Activated CD4-positive, CD25-positive, alpha-beta regulatory T cell treated with anti-CD3 and anti-CD28 coated beads, Interleukin-2, amount 50 U/mL, for 72 hours (primary cell): ENCODE measurements around the gene KMT2C.

Experiments used
- DNase-seq: peaks from one replicate; pipeline ENCODE4 v3.0.0; 2021

Gene KMT2C

DNA sequence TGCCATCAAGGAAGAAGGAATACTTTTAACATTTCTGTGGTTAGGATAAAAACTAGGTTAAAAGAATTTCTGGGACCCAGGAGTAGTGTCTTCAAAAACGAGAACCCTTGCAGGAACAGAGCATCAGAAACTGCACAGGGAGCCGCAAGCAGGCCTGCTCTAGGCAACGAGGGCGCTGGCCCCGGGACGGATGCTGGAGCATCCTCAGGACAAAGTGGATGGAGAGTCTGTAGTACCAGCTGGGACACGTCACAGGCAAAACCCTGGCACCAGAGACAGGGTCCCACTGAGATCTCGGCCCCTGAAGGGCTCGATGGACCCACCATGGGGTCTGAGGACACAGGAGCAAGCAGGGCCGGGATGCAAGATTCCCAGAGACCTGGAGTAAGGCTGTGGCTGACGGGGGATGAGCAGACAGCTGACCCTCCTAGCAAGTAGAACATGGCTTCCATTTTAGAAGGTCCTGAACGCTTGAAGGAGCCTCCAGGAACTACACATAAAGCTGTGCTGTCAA lies 303.8 kb downstream of the KMT2C start:
- no peak for DNase-seq

DNA sequence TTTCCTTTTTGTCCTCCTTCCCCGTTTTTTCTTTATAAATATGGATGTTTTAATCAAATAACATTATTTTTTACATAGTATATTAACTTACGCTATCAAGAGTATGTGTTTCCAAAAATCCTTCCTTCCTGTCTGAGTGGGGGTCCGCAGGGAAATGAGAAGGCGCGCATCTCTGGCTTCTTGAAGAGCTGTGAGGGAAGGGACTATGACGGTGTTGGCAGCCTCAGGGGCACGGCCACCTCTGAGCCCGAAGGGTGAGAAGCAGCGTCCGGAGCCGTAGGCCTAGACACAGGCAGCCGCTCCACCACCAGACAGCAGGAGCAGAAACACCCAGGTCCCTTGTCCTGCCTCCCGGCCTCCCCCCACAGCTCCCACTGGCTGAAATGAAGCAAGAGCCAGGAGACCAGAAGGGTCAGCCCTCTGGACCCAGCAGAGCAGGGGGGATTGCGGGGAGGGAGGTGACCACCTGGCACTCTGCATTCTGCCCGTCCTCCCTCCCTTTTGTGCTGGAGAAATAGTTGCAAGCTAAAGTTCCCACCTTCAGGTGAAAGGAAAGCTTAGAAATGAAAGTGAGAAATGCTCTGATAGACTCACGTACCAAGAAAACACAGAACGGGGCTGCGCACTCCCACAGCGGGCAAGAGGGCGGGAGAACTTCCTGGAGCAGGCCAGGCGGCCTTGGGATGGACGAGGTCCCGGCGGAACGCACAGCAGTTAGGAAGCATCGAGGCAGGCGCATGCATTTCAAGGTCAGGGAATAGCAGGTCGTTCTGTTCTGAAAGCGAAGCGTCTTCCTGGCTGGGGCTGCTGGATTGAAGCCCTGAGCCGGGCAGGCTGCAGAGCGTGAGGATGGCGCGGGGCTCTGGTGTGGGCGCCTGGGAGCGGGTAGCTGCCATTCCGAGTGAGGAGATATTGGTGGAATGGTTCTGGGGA lies 304.9 kb downstream of the KMT2C start:
- no peak for DNase-seq

DNA sequence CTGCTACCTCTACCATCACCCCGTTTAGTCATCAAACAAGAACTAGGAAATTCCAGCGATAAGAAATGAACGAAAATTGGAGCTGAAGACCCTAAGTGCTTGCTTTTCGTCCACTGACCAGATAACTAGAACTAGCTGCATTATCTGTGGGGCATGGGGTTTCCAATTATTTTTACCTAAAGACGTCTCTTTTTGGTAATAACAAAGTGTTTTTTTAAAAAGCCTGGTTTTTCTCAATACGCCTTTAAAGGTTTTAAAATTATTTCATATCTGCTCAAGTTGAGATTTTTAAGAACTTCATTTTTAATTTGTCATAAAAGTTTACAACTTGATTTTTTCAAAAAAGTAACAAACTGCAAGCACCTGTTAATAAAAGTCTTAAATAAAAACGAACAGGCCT lies 306.1 kb downstream of the KMT2C start:
- DNase-seq, result no peak

DNA sequence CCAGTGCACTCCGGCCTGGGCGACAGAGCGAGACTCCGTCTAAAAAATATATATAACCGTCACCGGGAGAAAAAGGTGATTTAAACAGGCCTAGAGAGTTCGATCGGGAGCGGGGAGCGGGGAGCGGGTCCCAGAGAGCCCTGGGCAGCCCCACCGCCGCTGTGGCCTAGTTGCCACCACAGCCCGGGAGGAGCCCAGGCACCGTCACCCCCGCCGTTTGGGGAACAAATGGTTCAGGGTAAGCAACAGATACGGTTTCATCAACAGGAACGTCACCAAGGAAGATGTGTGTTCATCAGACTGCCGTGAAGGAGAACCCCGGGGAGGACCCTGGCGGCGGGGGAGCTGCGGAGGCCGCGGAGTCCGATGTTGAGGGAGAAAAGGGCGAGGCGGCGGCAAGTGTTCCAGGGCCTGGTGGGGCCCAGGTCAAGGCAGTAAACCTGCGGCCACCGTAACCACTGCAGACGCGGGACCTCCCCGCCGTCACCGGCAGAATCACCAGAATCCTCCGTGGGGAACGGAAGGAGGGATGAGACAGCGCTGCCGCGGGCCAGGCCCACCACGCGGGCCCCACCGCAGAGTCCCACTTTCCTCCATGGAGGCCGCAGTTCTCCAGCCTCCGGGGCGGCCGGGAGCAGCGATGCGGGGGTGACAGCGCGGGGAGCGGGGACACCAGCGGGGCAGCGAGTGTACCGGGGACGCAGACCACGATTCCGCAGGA lies 306.9 kb downstream of the KMT2C start:
- DNase-seq, result no peak

DNA sequence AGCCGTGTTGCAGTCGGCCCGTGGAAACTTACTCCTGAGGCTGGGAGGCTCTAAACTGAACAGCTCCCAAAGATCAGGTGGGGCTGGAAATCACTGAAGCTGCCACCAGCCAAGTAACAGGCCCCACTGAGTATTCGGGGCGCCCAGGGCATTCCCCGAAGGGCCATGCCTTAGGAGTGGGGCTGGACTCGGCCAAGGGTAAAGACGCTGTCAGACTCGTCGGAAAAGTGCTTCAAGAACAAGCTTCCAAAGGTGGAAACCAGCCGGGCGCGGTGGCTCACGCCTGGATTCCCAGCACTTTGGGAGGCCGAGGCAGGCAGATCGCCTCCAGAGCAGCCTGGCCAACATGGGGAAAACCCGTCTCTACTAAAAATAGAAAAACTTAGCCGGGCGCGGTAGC lies 307.6 kb downstream of the KMT2C start:
- DNase-seq, result no peak

DNA sequence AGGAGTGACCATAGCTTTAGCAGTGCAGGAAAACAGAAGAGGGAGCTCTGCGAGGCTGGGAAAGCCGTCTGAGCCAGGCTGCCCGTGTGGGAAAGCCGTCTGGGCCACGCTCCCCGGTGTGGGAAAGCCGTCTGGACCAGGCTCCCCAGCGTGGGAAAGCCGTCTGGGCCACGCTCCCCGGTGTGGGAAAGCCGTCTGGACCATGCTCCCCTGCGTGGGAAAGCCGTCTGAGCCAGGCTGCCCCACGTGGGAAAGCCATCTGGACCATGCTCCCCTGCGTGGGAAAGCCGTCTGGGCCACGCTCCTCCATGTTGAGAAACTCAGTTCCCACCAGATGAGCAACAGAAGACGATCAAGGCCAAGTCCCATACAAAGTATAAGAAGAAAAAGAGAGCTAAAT lies 308.6 kb downstream of the KMT2C start:
- no peak for DNase-seq

DNA sequence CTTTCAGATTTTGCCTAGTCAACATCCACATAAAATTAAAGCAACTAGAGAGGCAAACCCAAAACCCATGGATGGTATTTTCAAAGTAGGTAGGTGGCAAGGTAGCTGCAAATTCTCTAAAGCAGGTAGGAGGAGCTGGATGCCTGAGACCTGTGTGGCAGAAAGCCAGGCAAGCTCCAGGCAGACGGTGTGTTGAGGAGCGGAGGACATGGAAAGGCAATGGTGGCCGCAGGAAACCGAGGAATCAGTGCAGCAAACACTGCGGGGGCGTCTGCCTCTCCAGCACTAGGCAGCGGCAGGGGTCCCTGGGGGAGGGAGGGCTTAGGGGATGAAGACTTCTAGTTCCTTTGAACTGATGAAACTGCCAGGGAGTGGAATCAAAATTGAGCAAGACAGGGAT lies 309.1 kb downstream of the KMT2C start:
- DNase-seq, result no peak

DNA sequence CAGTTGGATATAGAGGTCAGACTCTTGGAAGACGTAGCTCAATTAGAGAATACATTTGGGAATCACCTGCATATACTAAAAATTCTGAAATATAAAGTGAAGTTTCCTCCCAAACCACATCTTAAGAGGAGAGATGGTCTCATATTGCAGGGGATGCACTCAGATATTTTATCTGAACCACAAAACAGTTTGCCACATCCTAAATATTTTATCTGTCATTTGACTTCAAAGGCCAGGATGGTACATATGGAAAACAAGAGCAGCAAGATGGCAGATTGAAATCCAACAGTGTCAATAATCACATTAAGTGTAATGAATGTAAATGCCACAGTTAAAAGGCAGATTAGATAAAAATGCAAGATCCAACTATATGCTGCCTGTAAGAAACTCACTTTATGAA lies 313.3 kb downstream of the KMT2C start:
- DNase-seq, result no peak

DNA sequence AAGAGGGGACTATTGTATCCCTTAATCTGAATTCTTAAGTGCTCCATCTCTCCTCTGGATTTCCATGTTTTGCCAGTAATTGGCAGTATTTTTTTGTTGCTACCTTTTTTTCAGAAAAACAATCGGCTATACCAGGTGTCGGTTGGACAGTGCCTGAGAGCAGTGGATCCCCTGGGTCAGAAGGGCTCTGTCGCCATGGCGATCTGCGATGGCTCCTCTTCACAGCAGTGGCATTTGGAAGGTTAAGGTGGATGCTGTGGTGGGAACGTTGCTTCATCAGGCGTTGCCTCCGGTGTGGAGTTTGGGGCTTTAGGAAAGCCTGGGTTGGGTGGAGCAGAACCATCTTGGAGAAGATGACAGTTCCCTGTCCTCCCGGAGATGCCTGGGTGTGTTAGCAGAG lies 314.4 kb downstream of the KMT2C start:
- no peak for DNase-seq

DNA sequence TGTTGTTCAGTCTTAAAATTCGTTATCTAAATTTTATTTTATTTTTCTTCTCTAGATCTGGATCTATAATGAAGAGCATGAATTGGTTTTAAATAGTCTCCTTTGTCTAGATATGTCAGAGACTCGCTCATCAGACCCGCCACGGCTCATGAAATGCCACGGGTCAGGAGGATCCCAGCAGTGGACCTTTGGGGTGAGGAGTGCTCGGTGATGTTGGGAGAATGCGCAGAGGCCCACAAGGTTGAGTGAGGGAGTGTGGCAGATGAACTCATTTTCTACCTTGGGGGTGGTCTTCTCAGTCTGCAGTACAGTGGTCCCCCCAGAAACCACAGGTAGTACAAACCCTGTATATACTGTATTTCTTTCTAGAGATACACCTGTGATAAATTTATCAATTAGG lies 315.0 kb downstream of the KMT2C start:
- no peak for DNase-seq

DNA sequence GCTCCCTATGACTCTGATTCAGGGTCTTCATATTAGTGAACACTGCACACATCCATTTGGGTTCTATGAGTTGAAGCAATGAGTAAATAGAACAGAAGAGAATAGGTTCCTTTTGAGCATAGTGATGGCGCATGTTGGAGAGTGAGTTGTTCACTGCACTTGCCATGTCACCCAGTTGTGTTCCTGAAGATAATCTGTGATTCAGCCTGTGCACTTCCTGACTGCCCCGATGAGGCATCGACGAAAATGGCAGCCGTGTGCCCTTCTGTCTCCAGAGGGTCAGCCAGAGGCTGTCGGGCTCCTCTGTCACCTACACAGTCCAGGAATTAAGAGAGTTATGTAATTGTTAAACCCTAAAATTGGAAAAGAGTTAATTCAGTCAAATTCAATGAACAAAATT lies 315.6 kb downstream of the KMT2C start:
- no peak for DNase-seq

DNA sequence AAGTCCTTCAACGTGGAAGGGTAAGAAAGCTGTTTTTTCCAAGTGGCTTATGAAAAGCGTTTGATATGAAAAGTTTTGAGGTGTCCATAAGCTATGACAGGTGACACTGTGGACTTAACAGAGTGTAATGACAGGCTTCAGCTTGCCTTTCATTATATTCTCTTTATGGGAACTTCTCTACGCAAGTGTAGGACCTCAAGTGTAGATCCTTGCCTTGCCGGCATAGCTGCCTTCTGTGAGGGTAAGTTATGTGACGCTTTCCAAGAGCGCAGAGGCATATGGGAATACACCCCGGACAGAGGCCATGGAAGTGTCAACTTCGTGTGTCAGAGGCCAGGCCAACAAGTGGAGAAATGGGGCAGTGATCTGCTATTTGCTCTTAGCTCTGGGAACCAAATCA lies 318.4 kb downstream of the KMT2C start:
- no peak for DNase-seq

DNA sequence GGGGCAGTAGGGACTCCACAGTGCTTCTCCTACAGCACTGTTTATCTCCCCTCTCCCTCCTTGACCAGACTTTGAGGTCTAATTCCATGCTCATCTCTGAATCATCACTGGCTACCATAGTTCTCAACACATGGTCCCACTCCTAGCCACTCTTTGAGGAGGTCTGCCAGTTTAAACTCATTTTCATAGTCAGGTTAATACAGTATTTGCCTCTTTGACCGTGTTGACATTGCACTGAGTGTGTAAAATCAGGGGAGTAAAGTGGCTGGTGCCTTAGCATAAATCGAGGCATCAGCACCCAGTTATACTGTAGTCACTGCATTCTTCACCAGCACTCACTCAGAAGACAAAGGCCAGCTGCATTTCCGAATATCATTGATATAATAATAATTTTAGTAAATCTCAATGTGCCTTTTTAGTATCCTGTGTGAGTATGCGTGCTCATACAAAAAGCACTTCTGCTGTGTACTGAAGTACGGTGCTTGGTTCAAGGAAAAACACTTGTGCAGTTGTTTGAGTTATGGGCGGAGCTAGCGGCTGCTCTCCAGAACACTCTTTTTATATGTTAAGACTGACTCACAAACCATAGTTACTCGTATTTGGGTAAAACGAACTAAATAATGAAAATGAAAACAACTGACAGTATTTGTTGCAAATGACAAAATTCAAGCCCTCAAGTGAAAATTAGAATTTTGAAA lies 320.6 kb downstream of the KMT2C start:
- no peak for DNase-seq

DNA sequence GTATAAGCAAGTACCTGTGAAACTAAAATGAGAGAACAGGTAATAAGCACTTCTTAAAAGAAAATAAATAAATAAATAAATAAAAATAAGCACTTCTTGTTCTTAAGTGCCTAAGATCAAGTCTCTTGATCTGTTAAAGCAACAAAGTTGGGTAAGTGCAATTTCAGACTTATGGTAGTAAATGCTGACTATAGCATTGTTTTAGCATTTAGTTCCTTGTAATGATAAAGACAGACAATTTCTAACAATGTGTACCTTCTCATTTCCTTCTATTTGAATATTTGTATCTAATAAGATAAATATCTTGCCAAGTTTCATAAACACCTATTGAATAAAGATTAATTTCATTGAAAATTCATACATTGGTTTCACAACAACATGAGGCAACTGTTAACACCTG lies 323.0 kb downstream of the KMT2C start:
- no peak for DNase-seq

DNA sequence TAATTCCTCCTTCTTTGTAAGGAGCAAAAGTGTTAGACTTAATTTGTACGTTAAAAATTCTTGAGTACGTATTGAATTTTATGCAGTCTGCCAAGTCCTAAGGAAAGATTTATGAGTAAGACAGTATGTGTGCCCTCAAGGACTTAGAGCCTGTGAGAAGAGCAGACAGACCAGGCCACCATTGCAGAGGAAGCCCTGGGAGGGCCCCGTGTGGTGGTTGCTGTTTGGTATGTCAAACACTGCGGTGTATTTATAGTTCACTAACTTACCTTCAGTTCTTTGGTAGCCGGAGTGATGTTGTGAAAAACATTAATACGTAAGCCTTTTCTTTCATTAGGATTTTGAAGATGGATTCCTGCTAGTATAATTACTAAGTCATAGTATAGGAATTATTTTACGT lies 327.4 kb downstream of the KMT2C start:
- no peak for DNase-seq

DNA sequence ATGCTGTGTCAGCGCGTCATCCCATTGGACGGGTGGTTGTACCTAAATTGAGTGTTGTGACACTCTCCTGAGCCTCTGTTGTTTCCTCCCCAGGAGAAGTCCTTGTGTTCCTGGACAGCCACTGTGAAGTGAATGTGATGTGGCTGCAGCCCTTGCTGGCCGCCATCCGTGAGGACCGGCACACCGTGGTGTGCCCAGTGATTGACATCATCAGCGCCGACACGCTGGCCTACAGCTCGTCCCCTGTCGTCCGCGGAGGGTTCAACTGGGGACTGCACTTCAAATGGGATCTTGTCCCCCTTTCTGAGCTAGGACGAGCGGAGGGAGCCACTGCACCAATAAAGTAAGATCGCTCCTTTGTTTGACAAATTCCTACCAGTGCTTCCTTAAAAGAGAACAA lies 327.9 kb downstream of the KMT2C start:
- DNase-seq, result no peak

DNA sequence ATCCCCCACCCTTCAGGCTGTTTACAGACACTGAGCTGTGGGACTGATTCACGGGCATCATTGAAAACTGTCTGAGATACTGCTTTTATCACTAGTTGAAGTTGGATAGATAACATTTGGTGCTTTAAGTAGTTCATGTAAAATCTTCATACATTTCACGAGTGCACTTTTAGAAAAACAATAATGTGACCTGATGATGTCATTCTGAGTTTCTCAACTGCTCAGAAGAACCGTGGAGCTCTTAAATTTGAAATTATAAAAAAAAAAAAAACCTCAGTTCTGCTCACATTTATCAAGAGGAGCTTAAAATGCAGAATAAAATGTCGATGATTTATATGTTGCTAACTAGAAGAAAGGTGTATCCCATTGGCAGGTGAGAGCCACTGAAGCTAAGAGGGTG lies 328.8 kb downstream of the KMT2C start:
- DNase-seq, result no peak

DNA sequence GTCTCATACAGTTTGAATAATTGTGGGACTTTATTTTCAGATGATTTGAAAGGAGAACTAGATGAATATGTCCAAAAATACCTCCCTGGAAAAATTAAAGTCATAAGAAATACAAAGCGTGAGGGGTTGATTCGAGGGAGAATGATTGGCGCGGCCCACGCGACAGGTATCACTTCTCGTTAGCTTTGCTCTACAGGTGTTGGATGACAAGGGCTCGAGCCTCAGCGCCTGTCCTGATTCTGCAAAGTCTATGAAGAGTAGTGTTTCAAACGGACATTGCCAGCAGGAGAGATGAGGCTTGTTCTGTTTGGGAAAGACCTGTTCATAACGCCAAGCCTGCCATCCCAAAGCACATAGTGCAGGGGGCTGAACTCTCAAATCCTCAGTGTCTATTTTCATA lies 330.6 kb downstream of the KMT2C start:
- DNase-seq, result no peak

DNA sequence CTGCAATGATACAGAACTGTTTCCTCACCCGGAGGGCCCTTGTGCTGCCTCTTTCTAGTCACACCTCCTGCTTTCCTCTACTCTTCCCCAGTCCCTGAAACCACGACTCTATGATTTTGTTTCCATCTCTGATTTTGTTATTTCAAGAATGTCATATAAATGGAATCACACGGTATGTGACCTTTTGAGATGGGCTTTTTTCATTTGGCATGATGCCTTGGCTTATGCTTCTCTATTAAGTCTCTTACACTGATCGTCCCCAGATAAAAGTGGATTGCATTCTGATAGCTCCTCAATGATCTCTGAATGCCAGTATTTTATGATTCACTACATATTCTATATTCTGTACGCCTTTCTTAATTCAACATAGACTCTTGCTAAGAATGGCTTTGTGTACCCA lies 332.1 kb downstream of the KMT2C start:
- DNase-seq, result no peak

DNA sequence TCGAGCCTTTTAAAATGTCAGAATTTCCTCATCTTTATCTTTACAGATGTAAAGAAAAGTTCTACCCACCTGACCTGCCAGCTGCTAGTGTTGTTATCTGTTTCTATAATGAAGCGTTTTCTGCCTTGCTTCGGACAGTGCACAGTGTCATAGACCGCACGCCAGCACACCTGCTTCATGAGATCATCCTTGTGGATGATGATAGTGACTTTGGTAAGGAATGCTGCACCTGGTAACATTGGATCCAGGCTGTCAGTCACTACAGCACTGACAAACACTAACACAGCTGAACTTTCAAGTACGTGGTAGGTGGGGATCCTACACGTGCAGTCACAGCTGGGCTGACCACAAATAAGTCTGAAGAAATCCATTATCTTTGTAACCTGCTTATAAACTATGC lies 332.7 kb downstream of the KMT2C start:
- no peak for DNase-seq

DNA sequence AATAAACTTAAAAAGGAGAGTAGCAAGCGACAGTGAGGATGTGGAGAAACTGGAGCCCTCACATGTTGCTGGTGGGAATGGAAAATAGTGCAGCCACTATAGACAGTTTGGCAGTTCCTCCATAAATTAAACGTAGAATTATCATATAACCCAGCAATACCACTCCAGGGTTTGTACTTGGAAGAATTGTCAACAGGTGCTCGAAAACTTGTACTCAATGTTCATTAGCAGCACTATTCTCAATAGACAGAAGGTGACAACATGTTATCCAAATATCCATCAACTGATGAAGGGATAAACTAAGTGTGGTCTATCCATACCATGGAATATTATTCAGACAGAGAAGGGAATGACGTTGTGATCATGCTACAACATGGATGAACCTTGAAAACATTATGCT lies 338.5 kb downstream of the KMT2C start:
- no peak for DNase-seq

DNA sequence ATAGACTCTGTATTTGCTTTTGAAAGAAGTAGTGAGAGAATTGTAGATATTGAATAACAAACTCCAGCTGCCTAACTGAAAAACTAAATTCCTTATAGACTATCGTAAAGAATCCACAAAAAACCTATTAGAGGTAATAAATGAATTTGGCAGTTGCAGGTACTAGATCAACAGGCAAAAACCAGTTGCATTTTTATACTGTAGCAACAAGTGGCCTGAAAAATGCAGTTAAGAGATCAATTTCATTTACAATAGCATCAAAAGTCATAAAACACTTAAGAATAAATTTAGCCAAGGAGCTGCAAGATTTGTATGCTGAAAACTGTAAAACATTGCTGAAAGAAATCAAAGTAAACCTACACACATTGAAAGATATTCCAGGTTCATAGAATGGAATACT lies 340.0 kb downstream of the KMT2C start:
- DNase-seq, result no peak

DNA sequence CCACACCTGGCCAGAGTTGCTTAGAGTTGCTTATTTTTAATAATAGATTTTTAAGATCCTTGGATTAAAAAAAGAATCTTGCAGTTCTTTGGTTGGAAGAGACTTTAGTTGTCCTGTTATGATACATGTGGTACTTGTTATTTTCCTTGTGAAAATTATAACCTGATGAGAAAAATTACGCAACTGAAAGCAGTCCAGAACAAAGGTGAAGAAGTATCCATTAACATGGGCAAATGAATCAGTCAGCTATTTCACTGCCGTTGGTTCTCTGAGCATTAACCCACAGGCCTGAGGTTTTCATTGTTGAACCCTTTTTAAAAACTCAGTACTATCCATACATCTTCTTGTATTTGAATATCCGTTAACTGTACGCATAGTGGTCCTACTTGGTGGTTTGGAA lies 342.1 kb downstream of the KMT2C start:
- no peak for DNase-seq

DNA sequence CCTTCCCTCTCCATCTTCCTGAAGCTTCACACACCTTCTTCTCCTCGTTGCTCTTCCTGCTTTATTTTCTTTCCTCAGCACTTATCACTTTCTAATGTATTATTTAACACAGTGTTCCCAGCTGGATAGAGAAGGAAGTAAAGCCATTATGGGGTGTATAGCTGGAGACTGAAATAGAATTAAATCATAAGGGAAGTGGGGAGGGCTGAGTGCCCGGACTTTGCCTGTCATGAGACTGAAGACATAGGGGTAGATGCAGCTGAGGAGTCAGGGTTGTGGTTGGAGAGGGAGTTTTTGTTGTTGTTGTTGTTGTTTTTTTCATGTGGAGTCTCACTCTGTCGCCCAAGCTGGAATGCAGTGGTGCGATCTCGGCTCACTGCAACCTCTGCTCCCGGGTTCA lies 345.1 kb downstream of the KMT2C start:
- DNase-seq, result no peak
